ENCODE data around the gene SMIM24.

SMIM24 gene

DNA sequence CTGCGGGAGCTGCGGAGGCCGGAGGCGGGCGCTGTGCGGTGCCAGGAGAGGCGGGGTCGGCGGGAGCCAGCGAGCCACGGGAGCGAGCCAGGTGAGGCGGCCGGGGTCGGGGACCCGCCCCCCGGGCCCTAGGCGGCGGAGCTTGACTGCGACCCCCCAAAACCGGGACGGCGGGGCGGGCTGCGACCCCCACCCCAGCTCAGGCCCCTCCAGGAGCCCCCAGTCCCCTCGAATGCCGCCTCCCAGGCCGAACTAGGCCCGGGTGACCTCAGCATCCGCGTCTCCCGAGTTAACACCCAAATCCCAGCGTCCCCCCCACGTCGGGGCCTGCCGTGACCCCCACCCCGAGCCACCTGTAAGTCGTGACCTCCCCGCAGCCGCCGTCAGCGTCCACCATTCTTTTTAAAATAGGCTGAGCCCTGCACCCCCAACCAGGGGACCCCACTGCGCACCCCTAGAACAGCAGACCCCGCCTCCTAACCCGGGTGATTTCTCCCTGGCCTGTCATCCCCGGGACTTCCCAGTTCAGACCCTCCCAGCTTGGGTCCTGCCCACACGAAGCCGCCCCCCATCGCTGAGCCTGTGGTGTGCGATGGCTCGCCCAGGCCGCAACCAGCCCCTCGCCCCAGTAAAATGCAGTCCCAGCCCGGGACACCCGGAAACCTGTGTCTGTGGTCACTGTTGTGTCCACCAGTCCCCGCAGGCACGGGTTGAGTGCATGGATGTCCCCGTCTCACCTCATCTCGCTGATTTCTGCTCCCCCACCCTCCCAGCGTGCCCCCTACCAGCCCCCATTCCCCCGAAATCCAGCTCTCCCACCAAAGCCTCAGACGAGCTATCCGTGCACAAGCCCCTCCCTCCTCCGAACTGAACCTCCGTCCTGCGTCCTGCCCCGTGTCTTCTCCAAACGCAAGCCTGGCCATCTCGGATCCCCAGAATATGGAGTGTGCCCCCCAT lies 26.3 kb upstream of the SMIM24 start:
- Histone ChIP-seq H3K4ac (ENCODE audit: low read depth, low read length) (peak overlapping the region; percentile 91), H3K79me1 (ENCODE audit: low read length) (peaks cover 28% of the 10 kb centered on the region), H3K23ac (ENCODE audit: low read length) (no peak overlapping the region), H3K36me3 (ENCODE audit: control insufficient read depth in 1 of 2, insufficient read depth in 2 of 2, low read length in 2 of 2) (peaks cover 25 to 26% of the 10 kb centered on the region in 2 experiments), H4K12ac (ENCODE audit: low read depth, low read length) (peak overlapping the region; percentile 72), H2BK120ac (ENCODE audit: insufficient read depth, low read length, poor library complexity) (peak overlapping the region; percentile 86), H2AK5ac (ENCODE audit: low read length) (peak overlapping the region; percentile 62), H3K9me3 (ENCODE audit: insufficient read depth, low read depth, low read length) (no peaks in the 10 kb centered on the region), H4K91ac (ENCODE audit: low read depth, low read length) (peak overlapping the region; percentile 91), H3K4me3 (ENCODE audit: low read depth, low read length) (peak overlapping the region; percentile 93), H2BK12ac (ENCODE audit: low read length) (no peak overlapping the region), H3K14ac (ENCODE audit: low read length) (peak overlapping the region; percentile 92), H3K4me1 (ENCODE audit: control insufficient read depth in 1 of 2, insufficient read depth in 2 of 2, low read length in 2 of 2) (peaks cover 23 to 28% of the 10 kb centered on the region in 2 experiments), H3K9ac (ENCODE audit: low read length) (peak overlapping the region; percentile 93), H3K18ac (ENCODE audit: low read length) (peak overlapping the region; percentile 83), H2BK5ac (ENCODE audit: low read depth, low read length, poor library complexity) (peak overlapping the region; percentile 91), H4K8ac (ENCODE audit: low read depth, low read length) (peak overlapping the region; percentile 79), H3K27ac (ENCODE audit: low read depth, low read length) (peak overlapping the region; percentile 72), H3K27me3 (ENCODE audit: insufficient read depth, low read length) (no peaks in the 10 kb centered on the region), H2AFZ (ENCODE audit: insufficient read depth, low read length, poor library complexity) (peak overlapping the region; percentile 80), H3K4me2 (ENCODE audit: low read length) (peak overlapping the region; percentile 63), H3K79me2 (ENCODE audit: control insufficient read depth, insufficient read depth, low read length, poor library complexity) (peaks cover 39% of the 10 kb centered on the region)
- DNase-seq: peak in 1 of 2 donors; percentile 22
- no CpG with 5 or more reads among the region's 69 CpGs for WGBS (ENCODE audit: extremely low coverage, insufficient coverage, insufficient read length)

DNA sequence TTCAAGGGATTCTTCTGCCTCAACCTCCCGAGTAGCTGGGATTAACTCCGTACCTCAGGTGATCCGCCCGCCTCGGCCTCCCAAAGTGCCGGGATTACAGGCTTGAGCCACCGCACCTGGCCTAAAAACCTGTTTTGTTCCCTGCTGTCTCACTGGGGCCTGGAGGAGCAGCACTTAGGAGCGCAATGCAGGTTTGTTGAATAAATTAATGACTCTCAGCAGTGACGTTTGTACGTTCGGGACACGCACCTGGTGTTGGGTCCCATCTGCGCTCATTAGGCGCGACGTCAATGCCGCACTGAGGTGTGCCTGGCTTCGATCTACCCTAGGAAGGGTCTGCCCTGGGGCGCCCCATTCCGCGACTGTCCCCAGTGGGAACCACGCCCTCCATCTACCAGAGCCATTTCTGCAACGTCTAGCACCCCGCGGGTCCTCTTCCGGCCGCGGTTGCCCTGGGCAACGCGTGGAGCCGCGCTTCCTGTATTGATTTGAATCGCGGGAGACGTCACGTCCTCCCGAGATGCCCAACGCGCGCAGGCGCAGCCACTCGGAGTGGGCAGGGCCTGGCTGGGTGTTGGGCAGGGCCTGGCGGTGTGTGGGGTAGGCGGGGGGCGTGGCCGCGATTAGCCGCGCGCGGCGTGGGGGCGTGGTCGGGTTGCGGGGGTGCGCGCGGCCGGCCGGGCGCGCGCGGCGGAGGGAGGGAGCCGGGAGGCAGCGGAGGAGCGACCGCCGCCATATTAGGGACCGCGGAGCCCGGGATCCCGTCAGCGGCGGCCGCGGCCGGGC lies 25.5 kb upstream of the SMIM24 start, which contains the start of gene FZR1:
TSS of gene FZR1 (plus strand) at position 714 of the 786 bp plus-strand sequence. CDS start 16,679 bp downstream, outside the sequence.
- no peak within 1 kb of the TSS for H3K23ac ChIP-seq (ENCODE audit: low read length)
- H2BK12ac ChIP-seq (ENCODE audit: low read length): no peak within 1 kb of the TSS
- H3K14ac ChIP-seq (ENCODE audit: low read length): peak within 1 kb of the TSS; percentile 92
- H2AFZ ChIP-seq (ENCODE audit: insufficient read depth, low read length, poor library complexity): peak within 1 kb of the TSS; percentile 80
- H3K4me3 ChIP-seq (ENCODE audit: low read depth, low read length): peak within 1 kb of the TSS; percentile 93
- WGBS (ENCODE audit: extremely low coverage, insufficient coverage, insufficient read length): no CpG with 5 or more reads among the region's 79 CpGs
- no peaks in the 10 kb centered on the region for H3K9me3 ChIP-seq (ENCODE audit: insufficient read depth, low read depth, low read length)
- H3K79me1 ChIP-seq (ENCODE audit: low read length): peaks cover 30% of the 10 kb centered on the region
- peak within 1 kb of the TSS; percentile 83 for H3K18ac ChIP-seq (ENCODE audit: low read length)
- peak within 1 kb of the TSS; percentile 72 for H3K27ac ChIP-seq (ENCODE audit: low read depth, low read length)
- DNase-seq: peak; percentile 99 to 100
- peak within 1 kb of the TSS; percentile 93 for H3K9ac ChIP-seq (ENCODE audit: low read length)
- peak within 1 kb of the TSS; percentile 91 for H4K91ac ChIP-seq (ENCODE audit: low read depth, low read length)
- H4K8ac ChIP-seq (ENCODE audit: low read depth, low read length): peak within 1 kb of the TSS; percentile 79
- peaks cover 16 to 17% of the 10 kb centered on the region in 2 experiments for H3K36me3 ChIP-seq (ENCODE audit: control insufficient read depth in 1 of 2, insufficient read depth in 2 of 2, low read length in 2 of 2)
- peaks cover 33% of the 10 kb centered on the region for H3K79me2 ChIP-seq (ENCODE audit: control insufficient read depth, insufficient read depth, low read length, poor library complexity)
- peak within 1 kb of the TSS; percentile 91 for H2BK5ac ChIP-seq (ENCODE audit: low read depth, low read length, poor library complexity)
- H3K4me1 ChIP-seq (ENCODE audit: control insufficient read depth in 1 of 2, insufficient read depth in 2 of 2, low read length in 2 of 2): peaks cover 23 to 28% of the 10 kb centered on the region in 2 experiments
- peak within 1 kb of the TSS; percentile 65 for H3K4me2 ChIP-seq (ENCODE audit: low read length)
- H3K4ac ChIP-seq (ENCODE audit: low read depth, low read length): peak within 1 kb of the TSS; percentile 91
- H2AK5ac ChIP-seq (ENCODE audit: low read length): peak within 1 kb of the TSS; percentile 62
- peak within 1 kb of the TSS; percentile 89 for H4K12ac ChIP-seq (ENCODE audit: low read depth, low read length)
- H2BK120ac ChIP-seq (ENCODE audit: insufficient read depth, low read length, poor library complexity): peak within 1 kb of the TSS; percentile 91
- no peaks in the 10 kb centered on the region for H3K27me3 ChIP-seq (ENCODE audit: insufficient read depth, low read length)

GRCh38 chr19:3504735-3505134 lies 24.4 kb upstream of the SMIM24 start:
- Histone ChIP-seq H3K4ac (ENCODE audit: low read depth, low read length) (no peak overlapping the region), H3K4me3 (ENCODE audit: low read depth, low read length) (no peak overlapping the region), H2BK12ac (ENCODE audit: low read length) (no peak overlapping the region), H3K14ac (ENCODE audit: low read length) (no peak overlapping the region), H3K23ac (ENCODE audit: low read length) (no peak overlapping the region), H3K79me2 (ENCODE audit: control insufficient read depth, insufficient read depth, low read length, poor library complexity) (peaks cover 34% of the 10 kb centered on the region), H3K4me1 (ENCODE audit: control insufficient read depth in 1 of 2, insufficient read depth in 2 of 2, low read length in 2 of 2) (peaks cover 16 to 21% of the 10 kb centered on the region in 2 experiments), H2BK5ac (ENCODE audit: low read depth, low read length, poor library complexity) (no peak overlapping the region), H4K91ac (ENCODE audit: low read depth, low read length) (no peak overlapping the region), H3K9me3 (ENCODE audit: insufficient read depth, low read depth, low read length) (no peaks in the 10 kb centered on the region), H3K27me3 (ENCODE audit: insufficient read depth, low read length) (no peaks in the 10 kb centered on the region), H2AFZ (ENCODE audit: insufficient read depth, low read length, poor library complexity) (no peak overlapping the region), H3K27ac (ENCODE audit: low read depth, low read length) (no peak overlapping the region), H4K12ac (ENCODE audit: low read depth, low read length) (no peak overlapping the region), H3K4me2 (ENCODE audit: low read length) (no peak overlapping the region), H3K36me3 (ENCODE audit: control insufficient read depth in 1 of 2, insufficient read depth in 2 of 2, low read length in 2 of 2) (peaks cover 7 to 8% of the 10 kb centered on the region in 2 experiments), H2BK120ac (ENCODE audit: insufficient read depth, low read length, poor library complexity) (no peak overlapping the region), H4K8ac (ENCODE audit: low read depth, low read length) (no peak overlapping the region), H3K18ac (ENCODE audit: low read length) (no peak overlapping the region), H3K79me1 (ENCODE audit: low read length) (peaks cover 35% of the 10 kb centered on the region), H2AK5ac (ENCODE audit: low read length) (no peak overlapping the region), H3K9ac (ENCODE audit: low read length) (no peak overlapping the region)
- WGBS (ENCODE audit: extremely low coverage, insufficient coverage, insufficient read length): no CpG with 5 or more reads among the region's 5 CpGs
- no peak for DNase-seq

DNA sequence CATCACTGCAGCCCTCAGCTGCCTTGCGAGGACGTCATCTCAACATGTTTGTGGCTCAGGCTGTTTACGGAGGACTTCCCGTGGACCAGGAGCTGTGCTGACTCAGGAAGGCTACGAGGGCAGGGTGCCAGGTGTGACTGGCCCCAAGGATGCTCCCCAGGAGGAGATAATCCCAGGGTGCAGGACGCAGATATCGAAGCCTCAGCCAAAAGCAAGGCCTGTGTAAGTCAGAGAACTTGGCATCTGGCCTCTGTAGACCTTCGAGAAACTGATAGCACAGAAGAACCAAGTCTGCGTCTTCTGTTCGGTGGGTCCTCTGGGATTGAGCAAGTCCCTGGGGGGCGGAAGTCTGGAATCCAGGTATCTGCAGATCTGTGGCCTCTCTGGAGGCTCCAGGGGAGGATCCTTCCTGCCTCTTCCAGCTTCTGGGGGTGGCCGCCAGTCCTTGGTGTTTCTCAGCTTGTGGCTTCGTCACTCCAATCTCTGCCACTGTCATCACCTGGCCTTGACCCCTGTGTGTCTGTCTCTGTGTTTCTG lies 22.8 kb upstream of the SMIM24 start:
- Histone ChIP-seq H3K4me2 (ENCODE audit: low read length) (no peak overlapping the region), H3K9ac (ENCODE audit: low read length) (no peak overlapping the region), H3K4ac (ENCODE audit: low read depth, low read length) (no peak overlapping the region), H3K27me3 (ENCODE audit: insufficient read depth, low read length) (no peaks in the 10 kb centered on the region), H2BK120ac (ENCODE audit: insufficient read depth, low read length, poor library complexity) (no peak overlapping the region), H3K23ac (ENCODE audit: low read length) (no peak overlapping the region), H3K18ac (ENCODE audit: low read length) (no peak overlapping the region), H3K36me3 (ENCODE audit: control insufficient read depth in 1 of 2, insufficient read depth in 2 of 2, low read length in 2 of 2) (no peaks in the 10 kb centered on the region), H3K14ac (ENCODE audit: low read length) (no peak overlapping the region), H4K12ac (ENCODE audit: low read depth, low read length) (no peak overlapping the region), H3K4me3 (ENCODE audit: low read depth, low read length) (no peak overlapping the region), H4K8ac (ENCODE audit: low read depth, low read length) (no peak overlapping the region), H3K4me1 (ENCODE audit: control insufficient read depth in 1 of 2, insufficient read depth in 2 of 2, low read length in 2 of 2) (peaks cover 7 to 10% of the 10 kb centered on the region in 2 experiments), H2BK5ac (ENCODE audit: low read depth, low read length, poor library complexity) (no peak overlapping the region), H3K79me1 (ENCODE audit: low read length) (peaks cover 28% of the 10 kb centered on the region), H4K91ac (ENCODE audit: low read depth, low read length) (no peak overlapping the region), H3K9me3 (ENCODE audit: insufficient read depth, low read depth, low read length) (no peaks in the 10 kb centered on the region), H3K79me2 (ENCODE audit: control insufficient read depth, insufficient read depth, low read length, poor library complexity) (peaks cover 27% of the 10 kb centered on the region), H2AK5ac (ENCODE audit: low read length) (peak overlapping the region; percentile 5), H2BK12ac (ENCODE audit: low read length) (no peak overlapping the region), H2AFZ (ENCODE audit: insufficient read depth, low read length, poor library complexity) (no peak overlapping the region), H3K27ac (ENCODE audit: low read depth, low read length) (no peak overlapping the region)
- no peak for DNase-seq
- no CpG with 5 or more reads among the region's 13 CpGs for WGBS (ENCODE audit: extremely low coverage, insufficient coverage, insufficient read length)
